IPS DF 4.7 (cell line): ENCODE measurements around the gene ZNF28.
"Not testable (repeated sequence)": the region's sequence is repeated elsewhere in the genome, so short reads cannot be mapped to it uniquely, and the experiment has no call there.

Experiments used
- DNase-seq: peaks from one replicate; pipeline ENCODE4 v3.0.0-alpha.2; 2013; ENCODE audit warnings: low spot score; ENCODE audit errors: extremely low read depth

Gene ZNF28

GRCh38 chr19:52782864-52783263 lies 38.6 kb downstream of the ZNF28 start:
- DNase-seq: not testable (repeated sequence)

- DNase-seq: no peak
Measured at GRCh38 chr19:52778811-52779210, 42.6 kb downstream of the ZNF28 start.

- not testable (repeated sequence) for DNase-seq
Measured at GRCh38 chr19:52756447-52756846, 65.0 kb downstream of the ZNF28 start.

- DNase-seq: no peak
Measured at GRCh38 chr19:52749780-52750179, 71.7 kb downstream of the ZNF28 start.

GRCh38 chr19:52748336-52748950 lies 73.0 kb downstream of the ZNF28 start:
- no peak for DNase-seq
